Measurements from ENCODE around the gene CDX2.

- no peak for TF ChIP-seq EZH2 (IDR thresholded peaks at IDR 0.05; ENCODE audit: borderline replicate concordance)
- TF ChIP-seq, protein P1, sequence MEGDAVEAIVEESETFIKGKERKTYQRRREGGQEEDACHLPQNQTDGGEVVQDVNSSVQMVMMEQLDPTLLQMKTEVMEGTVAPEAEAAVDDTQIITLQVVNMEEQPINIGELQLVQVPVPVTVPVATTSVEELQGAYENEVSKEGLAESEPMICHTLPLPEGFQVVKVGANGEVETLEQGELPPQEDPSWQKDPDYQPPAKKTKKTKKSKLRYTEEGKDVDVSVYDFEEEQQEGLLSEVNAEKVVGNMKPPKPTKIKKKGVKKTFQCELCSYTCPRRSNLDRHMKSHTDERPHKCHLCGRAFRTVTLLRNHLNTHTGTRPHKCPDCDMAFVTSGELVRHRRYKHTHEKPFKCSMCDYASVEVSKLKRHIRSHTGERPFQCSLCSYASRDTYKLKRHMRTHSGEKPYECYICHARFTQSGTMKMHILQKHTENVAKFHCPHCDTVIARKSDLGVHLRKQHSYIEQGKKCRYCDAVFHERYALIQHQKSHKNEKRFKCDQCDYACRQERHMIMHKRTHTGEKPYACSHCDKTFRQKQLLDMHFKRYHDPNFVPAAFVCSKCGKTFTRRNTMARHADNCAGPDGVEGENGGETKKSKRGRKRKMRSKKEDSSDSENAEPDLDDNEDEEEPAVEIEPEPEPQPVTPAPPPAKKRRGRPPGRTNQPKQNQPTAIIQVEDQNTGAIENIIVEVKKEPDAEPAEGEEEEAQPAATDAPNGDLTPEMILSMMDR (IDR thresholded peaks at IDR 0.05; ENCODE audit: poor library complexity): no peak
These were observed 16.5 kb upstream of the CDX2 start for GRCh38 chr13:27985600-27985999.
